Stromal cell of bone marrow (primary cell): ENCODE measurements around the gene GLP1R.
"Not testable (repeated sequence)": the region's sequence is repeated elsewhere in the genome, so short reads cannot be mapped to it uniquely, and the experiment has no call there.

Experiments
- DNase-seq: peaks from one replicate; pipeline ENCODE4 v3.0.0-alpha.2; 2012; ENCODE audit warnings: low read depth

GLP1R gene

DNA sequence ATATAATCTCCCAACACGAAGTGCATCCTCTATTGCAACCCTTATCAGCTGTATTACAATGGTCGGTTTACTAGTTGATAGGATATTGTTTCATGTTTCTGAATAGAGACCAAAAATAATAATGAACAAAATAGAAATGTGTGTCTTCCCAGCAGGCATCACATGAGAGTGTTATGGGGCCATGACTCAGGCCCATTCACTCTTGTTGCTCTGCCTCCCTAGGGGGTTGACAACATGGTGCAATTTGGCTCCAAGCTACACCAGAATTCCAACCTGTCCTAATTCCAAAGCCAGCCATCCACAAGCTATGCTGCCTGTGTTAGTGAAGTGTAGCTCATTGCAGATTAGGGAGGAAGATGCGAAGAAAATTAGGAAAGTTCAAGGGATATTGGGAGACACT lies 79.5 kb downstream of the GLP1R start:
- DNase-seq, result peak; percentile 67

DNA sequence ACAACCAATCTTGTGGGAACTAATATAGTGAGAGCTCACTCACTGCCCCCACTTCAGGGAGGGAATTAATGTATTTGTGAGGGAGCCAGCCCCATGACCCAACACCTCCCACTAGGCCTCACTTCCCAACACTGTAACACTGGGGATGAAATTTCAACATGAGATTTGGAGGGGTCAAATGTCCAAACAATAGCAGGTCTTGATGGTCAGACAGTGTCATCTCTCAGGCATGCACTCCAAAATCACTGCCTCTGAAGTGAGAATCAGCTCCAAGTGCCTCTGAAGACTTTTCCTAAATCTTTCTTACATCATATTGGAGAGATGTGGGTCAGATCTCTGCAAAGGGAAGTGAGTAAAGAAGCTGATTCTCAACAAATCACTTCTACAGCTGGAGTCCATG lies 80.3 kb downstream of the GLP1R start:
- peak; percentile 43 for DNase-seq

DNA sequence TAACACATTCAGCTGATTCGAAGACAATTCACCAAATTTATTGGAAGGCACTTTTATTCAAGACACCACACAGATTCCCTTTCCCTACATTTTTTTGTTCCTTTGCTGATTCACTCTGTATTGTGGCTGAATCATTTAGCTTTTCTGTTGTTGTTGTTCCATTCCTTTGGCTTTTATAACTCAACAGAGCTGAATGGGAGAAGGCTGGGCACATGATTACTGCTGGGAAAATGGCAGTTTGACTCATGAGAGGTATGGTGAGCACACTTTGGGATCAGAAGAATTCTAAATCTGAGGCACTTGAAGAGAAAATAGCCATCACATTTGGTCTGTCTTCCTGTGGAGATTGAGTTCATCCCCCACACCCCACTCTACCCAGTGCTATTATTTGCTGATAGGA lies 82.1 kb downstream of the GLP1R start:
- peak; percentile 47 for DNase-seq

DNA sequence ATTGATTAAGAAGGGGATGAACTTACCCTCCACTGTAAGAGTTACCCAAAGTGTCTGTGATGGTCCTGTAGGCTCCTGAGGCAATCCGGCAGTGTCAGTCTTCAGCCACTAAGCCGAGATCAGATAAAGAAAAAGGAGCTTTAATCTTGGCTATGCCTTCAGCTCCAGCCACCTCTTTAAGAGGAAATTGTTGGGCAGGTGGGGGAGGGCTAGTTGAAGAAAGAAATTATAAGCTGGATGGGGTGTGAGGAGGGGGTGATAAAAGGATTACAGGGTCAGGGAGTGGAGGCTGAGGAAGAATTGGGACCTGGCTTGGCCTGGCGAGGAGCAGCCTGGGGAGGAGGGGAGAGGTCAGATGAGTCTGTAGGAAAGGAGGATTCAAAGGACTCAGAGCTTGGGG lies 86.2 kb downstream of the GLP1R start:
- DNase-seq, result not testable (repeated sequence)

DNA sequence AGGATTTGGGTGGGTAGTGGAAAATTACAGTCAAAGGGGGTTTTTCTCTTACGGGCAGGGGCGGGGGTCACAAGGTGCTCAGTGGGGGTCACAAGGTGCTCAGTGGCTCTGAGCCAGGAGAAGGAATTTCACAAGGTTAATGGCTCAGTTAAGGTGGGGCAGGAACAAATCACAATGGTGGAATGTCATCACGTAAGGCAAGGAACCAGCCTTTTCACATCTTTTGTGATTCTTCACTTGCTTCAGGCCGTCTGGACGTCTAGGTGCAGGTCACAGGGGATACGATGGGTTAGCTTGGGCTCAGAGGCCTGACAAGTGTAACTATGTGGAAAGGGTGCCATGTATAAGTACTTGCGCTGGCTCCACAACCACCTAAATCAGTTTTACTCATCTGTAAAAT lies 87.6 kb downstream of the GLP1R start:
- DNase-seq, result not testable (repeated sequence)

DNA sequence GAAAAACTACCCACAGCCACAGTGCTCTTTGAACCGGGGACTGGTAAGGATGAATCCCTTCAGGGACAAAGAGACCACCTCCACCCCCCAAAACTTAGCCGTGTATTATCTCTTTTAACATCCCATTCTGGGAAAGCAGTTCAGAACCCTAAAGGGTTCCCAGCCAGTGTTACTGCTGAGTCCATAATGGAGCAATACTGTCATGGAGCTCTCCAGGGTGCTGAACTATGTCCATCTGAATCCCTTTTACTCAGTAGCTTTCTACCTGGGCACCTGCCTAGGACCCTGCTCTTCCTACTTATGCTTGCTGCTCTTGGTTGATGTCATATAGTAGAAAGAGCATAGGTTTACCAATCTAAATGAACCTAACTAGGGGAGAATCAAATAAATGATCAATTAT lies 88.7 kb downstream of the GLP1R start:
- no peak for DNase-seq
